Left lung (tissue), 10 donors: ENCODE results near the gene MTX3. TPM values are rescaled to one million over a fixed set of nuclear protein-coding genes. Genes with fewer than 3 reads are reported as not detected.

Experiments used
- ATAC-seq: fragments of 200-7000 bp; cut with Tn5 transposase; one replicate; pipeline ENCODE4 v1.9.1; 2020; ENCODE audit warnings: moderate library complexity
- DNase-seq, 4 donors: peaks; one replicate each; pipeline ENCODE4 v3.0.0-alpha.2; 2013 to 2020
- H3K27ac ChIP-seq, 2 donors: fragments of 200-600 bp; sonication (generic) in 1 of 2; one replicate each; pipeline versions ENCODE4 v1.5.0 to v1.8.0; 2020 to 2021
- H3K27me3 ChIP-seq, 2 donors: fragments of 200-600 bp; sonication (generic) in 1 of 2; one replicate each; pipeline versions ENCODE4 v1.5.0 to v1.8.0; 2020 to 2021
- H3K36me3 ChIP-seq, 2 donors: fragments of 200-600 bp; sonication (generic) in 1 of 2; one replicate each; pipeline versions ENCODE4 v1.5.0 to v1.8.0; 2020 to 2021
- H3K4me1 ChIP-seq, 2 donors: fragments of 200-600 bp; one replicate each; pipeline ENCODE4 v1.8.0; 2021
- H3K4me3 ChIP-seq, 2 donors: fragments of 200-600 bp; sonication (generic) in 1 of 2; one replicate each; pipeline versions ENCODE4 v1.5.0 to v1.8.0; 2020 to 2021; ENCODE audit warnings: mild to moderate bottlenecking in 1 of 2
- H3K9me3 ChIP-seq, 2 donors: fragments of 200-600 bp; sonication (generic) in 1 of 2; one replicate each; pipeline versions ENCODE4 v1.5.0 to v1.8.0; 2020 to 2021
- CTCF ChIP-seq, 2 donors: fragments of 200-600 bp; sonication (generic) in 1 of 2; IDR thresholded peaks; one replicate each; pipeline versions ENCODE4 v1.5.0 to v1.8.0; 2021; ENCODE audit warnings: antibody characterized with exemption in 2 of 2
- intact Hi-C, 2 donors: fragments of 100-400 bp; cut with DNase I; formaldehyde crosslinking; loops; one replicate each; pipeline versions ENCODE4 v1.11.2 to v1.14.2; 2022
- polyA plus RNA-seq, 6 donors: library from polyadenylated mRNA; unstranded; fragments of 120-200 nt; gene quantifications; one replicate each; pipeline ENCODE4 v1.2.1, GENCODE V29; 2013; ENCODE audit not compliant: insufficient read length in 6 of 6
- total RNA-seq, 2 donors: library from RNA; stranded (reverse); fragmentation: NEBNext Ultra II Directional; extraction: Animal tissue kit (Norgen Biotek cat#: 25700); gene quantifications; one replicate each; pipeline ENCODE4 v1.2.1, GENCODE V29; 2021
- donor health status: DM: no; HTN: yes; CAD: no.
- donor health status: DM: no; HTN: no; CAD: no.

Gene MTX3
- total and polyA plus RNA-seq, 8 donors = 11.2 to 33.5 (median 27.7) TPM

- DNase-seq (no peak), ATAC-seq (no peak)
- intact Hi-C loops = no loop called here
- TF ChIP-seq CTCF (IDR thresholded peaks at IDR 0.05) = no peak
- no peaks in the 10 kb centered on the region for H3K9me3 ChIP-seq
- no peak overlapping the region for H3K27ac ChIP-seq
- no peaks in the 10 kb centered on the region for H3K4me1 ChIP-seq
- no peaks in the 10 kb centered on the region for H3K36me3 ChIP-seq
- no peaks in the 10 kb centered on the region for H3K27me3 ChIP-seq
- H3K4me3 ChIP-seq = no peak overlapping the region
Measured at GRCh38 chr5:79999722-80000121, 8.7 kb upstream of the MTX3 start.

- DNase-seq (no peak), ATAC-seq (no peak)
- Histone ChIP-seq H3K4me1 (peaks cover 3 to 14% of the 10 kb centered on the region in 2 donors), H3K4me3 (no peak overlapping the region), H3K36me3 (peaks cover 0 to 6% of the 10 kb centered on the region in 2 donors), H3K27me3 (no peaks in the 10 kb centered on the region), H3K27ac (no peak overlapping the region), H3K9me3 (no peaks in the 10 kb centered on the region)
- intact Hi-C loops = no loop called here
- no peak for TF ChIP-seq CTCF (IDR thresholded peaks at IDR 0.05)
Measured at GRCh38 chr5:79992891-79993657, 2.0 kb upstream of the MTX3 start.

- H3K9me3 ChIP-seq = no peaks in the 10 kb centered on the region
- no peak for DNase-seq
- no peak for TF ChIP-seq CTCF (IDR thresholded peaks at IDR 0.05)
- H3K4me3 ChIP-seq = peak overlapping the region; percentile 69 to 82
- ATAC-seq = no peak
- intact Hi-C loops = no loop called here
- peak overlapping the region in 1 of 2 donors; percentile 68 for H3K27ac ChIP-seq
- H3K4me1 ChIP-seq = peaks cover 3 to 14% of the 10 kb centered on the region in 2 donors
- H3K36me3 ChIP-seq = peaks cover 0 to 27% of the 10 kb centered on the region in 2 donors
- H3K27me3 ChIP-seq = no peaks in the 10 kb centered on the region
Measured at GRCh38 chr5:79990205-79990597, 861 bp downstream of the MTX3 start.

- Histone ChIP-seq H3K9me3 (no peaks in the 10 kb centered on the region), H3K27ac (no peak overlapping the region), H3K4me3 (no peak overlapping the region), H3K4me1 (peaks cover 0 to 6% of the 10 kb centered on the region in 2 donors), H3K27me3 (no peaks in the 10 kb centered on the region), H3K36me3 (peaks cover 0 to 57% of the 10 kb centered on the region in 2 donors)
- ATAC-seq (no peak), DNase-seq (no peak)
- intact Hi-C loops = no loop called here
- TF ChIP-seq CTCF (IDR thresholded peaks at IDR 0.05) = no peak
Measured at GRCh38 chr5:79986260-79986659, 4.8 kb downstream of the MTX3 start.

- Histone ChIP-seq H3K4me1 (peaks cover 0 to 2% of the 10 kb centered on the region in 2 donors), H3K27ac (no peak overlapping the region), H3K27me3 (no peaks in the 10 kb centered on the region), H3K9me3 (no peaks in the 10 kb centered on the region), H3K4me3 (no peak overlapping the region), H3K36me3 (peaks cover 0 to 57% of the 10 kb centered on the region in 2 donors)
- intact Hi-C loops = no loop called here
- no peak for DNase-seq
- no peak for ATAC-seq
- no peak for TF ChIP-seq CTCF (IDR thresholded peaks at IDR 0.05)
Measured at GRCh38 chr5:79985288-79985687, 5.8 kb downstream of the MTX3 start.
